Parathyroid adenoma (tissue), 2 donors: ENCODE data around the gene FGGY.

Source experiments
- H2AFZ ChIP-seq: fragments of 300-600 bp; sonication (generic); one replicate; pipeline ENCODE4 v1.7.0; 2017; ENCODE audit warnings: antibody characterized with exemption, mild to moderate bottlenecking
- H3K27ac ChIP-seq: fragments of 300-600 bp; sonication (generic); one replicate; pipeline ENCODE4 v1.7.0; 2017
- H3K27me3 ChIP-seq: fragments of 300-600 bp; sonication (generic); one replicate; pipeline ENCODE4 v1.7.0; 2017; ENCODE audit warnings: low read length; ENCODE audit not compliant: control insufficient read depth, insufficient read depth
- H3K36me3 ChIP-seq: fragments of 300-600 bp; sonication (generic); one replicate; pipeline ENCODE4 v1.7.0; 2017; ENCODE audit warnings: low read length; ENCODE audit not compliant: control insufficient read depth, insufficient read depth
- H3K4me1 ChIP-seq: fragments of 300-600 bp; sonication (generic); one replicate; pipeline ENCODE4 v1.7.0; 2017; ENCODE audit warnings: control low read depth
- H3K4me2 ChIP-seq: fragments of 300-600 bp; sonication (generic); one replicate; pipeline ENCODE4 v1.7.0; 2017; ENCODE audit warnings: low read length
- H3K4me3 ChIP-seq: fragments of 300-600 bp; sonication (generic); one replicate; pipeline ENCODE4 v1.7.0; 2017; ENCODE audit warnings: low read depth, low read length
- H3K79me2 ChIP-seq: fragments of 300-600 bp; sonication (generic); one replicate; pipeline ENCODE4 v1.7.0; 2017; ENCODE audit warnings: control low read depth
- H3K9ac ChIP-seq: fragments of 300-600 bp; sonication (generic); one replicate; pipeline ENCODE4 v1.7.0; 2017; ENCODE audit warnings: mild to moderate bottlenecking
- H3K9me3 ChIP-seq: fragments of 300-600 bp; sonication (generic); one replicate; pipeline ENCODE4 v1.7.0; 2017; ENCODE audit warnings: low read length; ENCODE audit not compliant: control insufficient read depth
- TF ChIP-seq, protein P1 (sequence below): fragments of 300-600 bp; sonication (generic); IDR thresholded peaks from one replicate; pipeline ENCODE4 v1.7.0; 2017; ENCODE audit warnings: antibody characterized with exemption, mild to moderate bottlenecking
- donor health status: primary hyperparathyroidism.

The FGGY gene

DNA sequence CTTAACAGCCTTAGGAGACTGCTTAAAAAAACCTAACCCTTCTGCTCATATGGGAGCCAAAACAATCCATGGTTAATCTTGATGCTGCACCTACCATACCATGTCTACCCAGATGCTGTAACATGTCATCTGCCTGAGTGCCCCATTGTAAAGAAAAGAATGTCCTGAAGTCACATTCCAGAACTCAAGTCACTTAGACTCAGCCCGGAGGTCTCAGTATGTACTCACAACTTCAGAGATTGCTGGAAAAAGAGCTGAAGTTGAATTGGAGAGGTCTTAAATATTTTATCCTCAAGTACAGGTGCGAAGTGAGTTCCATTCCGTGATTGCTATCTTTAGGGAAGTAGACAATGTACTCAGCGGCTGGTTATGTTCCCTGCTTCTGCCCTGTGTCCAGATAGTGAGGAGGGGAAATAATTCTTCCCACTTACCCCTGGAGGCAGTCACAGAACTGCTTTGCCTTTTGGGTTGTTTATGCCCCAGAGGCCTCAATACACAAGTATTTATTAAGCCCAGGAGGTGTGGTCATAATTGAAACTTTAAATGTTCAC is 460.4 kb downstream of the FGGY start:
- TF ChIP-seq, protein P1, sequence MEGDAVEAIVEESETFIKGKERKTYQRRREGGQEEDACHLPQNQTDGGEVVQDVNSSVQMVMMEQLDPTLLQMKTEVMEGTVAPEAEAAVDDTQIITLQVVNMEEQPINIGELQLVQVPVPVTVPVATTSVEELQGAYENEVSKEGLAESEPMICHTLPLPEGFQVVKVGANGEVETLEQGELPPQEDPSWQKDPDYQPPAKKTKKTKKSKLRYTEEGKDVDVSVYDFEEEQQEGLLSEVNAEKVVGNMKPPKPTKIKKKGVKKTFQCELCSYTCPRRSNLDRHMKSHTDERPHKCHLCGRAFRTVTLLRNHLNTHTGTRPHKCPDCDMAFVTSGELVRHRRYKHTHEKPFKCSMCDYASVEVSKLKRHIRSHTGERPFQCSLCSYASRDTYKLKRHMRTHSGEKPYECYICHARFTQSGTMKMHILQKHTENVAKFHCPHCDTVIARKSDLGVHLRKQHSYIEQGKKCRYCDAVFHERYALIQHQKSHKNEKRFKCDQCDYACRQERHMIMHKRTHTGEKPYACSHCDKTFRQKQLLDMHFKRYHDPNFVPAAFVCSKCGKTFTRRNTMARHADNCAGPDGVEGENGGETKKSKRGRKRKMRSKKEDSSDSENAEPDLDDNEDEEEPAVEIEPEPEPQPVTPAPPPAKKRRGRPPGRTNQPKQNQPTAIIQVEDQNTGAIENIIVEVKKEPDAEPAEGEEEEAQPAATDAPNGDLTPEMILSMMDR: no peak
- Histone ChIP-seq H3K27ac (no peak overlapping the region), H3K27me3 (no peaks in the 10 kb centered on the region), H2AFZ (no peak overlapping the region), H3K4me3 (no peak overlapping the region), H3K36me3 (no peaks in the 10 kb centered on the region), H3K4me2 (no peak overlapping the region), H3K79me2 (no peaks in the 10 kb centered on the region), H3K4me1 (peaks cover 11% of the 10 kb centered on the region), H3K9me3 (no peaks in the 10 kb centered on the region), H3K9ac (no peak overlapping the region)

GRCh38 chr1:59759156-59759925 is 462.4 kb downstream of the FGGY start:
- peaks cover 4% of the 10 kb centered on the region for H3K4me1 ChIP-seq

DNA sequence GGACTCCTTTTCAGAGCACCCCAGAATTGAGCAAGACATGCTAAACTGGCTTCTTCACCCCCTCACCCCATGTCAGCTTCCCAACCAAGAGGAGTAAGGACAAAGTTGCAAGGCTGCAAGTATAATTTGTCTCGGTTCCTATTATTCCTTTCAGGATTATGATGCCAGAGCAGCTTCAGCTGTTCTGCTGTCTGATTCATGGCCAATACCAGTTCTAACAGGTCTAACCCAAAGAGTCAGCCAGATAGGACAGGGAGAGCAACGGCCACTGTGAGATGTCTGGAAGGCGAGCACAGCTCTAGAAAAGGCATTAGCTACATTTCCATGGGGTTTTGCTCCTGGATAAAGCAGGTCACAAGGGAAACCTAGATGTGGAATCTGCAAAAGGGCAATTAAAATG is 464.5 kb downstream of the FGGY start:
- Histone ChIP-seq H3K79me2 (no peaks in the 10 kb centered on the region), H3K27ac (no peak overlapping the region)

More at GRCh38 chr1:59759156-59759925, 462.4 kb downstream of the FGGY start:
- TF ChIP-seq, protein P1: peak; percentile 86
- Histone ChIP-seq H3K4me2 (peak overlapping the region; percentile 52), H2AFZ (peak overlapping the region; percentile 72), H3K9me3 (no peaks in the 10 kb centered on the region), H3K27me3 (no peaks in the 10 kb centered on the region), H3K27ac (no peak overlapping the region), H3K4me3 (no peak overlapping the region), H3K9ac (no peak overlapping the region), H3K79me2 (no peaks in the 10 kb centered on the region), H3K36me3 (no peaks in the 10 kb centered on the region)

DNA sequence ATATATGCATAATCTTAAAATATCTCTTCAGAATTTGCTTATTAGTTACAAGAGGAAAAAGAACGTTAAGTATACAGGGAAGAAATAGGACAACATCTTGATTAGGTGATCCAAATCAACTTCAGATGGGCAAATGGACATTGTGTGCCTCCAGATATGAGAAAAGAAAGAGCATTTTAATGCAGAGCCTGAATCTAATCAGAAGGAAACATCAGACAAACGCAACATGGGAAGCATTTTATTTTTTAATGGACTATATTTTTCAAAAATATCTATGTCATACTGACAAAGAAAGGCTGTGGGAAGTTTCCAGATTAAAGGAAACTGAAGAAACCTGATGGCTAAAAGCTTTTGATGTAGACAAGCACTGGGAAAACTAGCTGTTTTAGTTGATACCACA is 466.5 kb downstream of the FGGY start:
- no peaks in the 10 kb centered on the region for H3K27me3 ChIP-seq
- H3K36me3 ChIP-seq: no peaks in the 10 kb centered on the region
- no peak overlapping the region for H3K4me3 ChIP-seq
- no peaks in the 10 kb centered on the region for H3K79me2 ChIP-seq
- H3K9ac ChIP-seq: no peak overlapping the region
- H3K9me3 ChIP-seq: no peaks in the 10 kb centered on the region
- peaks cover 4% of the 10 kb centered on the region for H3K4me1 ChIP-seq
- no peak overlapping the region for H2AFZ ChIP-seq
- TF ChIP-seq, protein P1: no peak
- no peak overlapping the region for H3K4me2 ChIP-seq
- H3K27ac ChIP-seq: no peak overlapping the region

More for the DNA sequence above, 464.5 kb downstream of the FGGY start:
- no peaks in the 10 kb centered on the region for H3K27me3 ChIP-seq
- TF ChIP-seq, protein P1: no peak
- H3K4me1 ChIP-seq: peaks cover 4% of the 10 kb centered on the region
- no peaks in the 10 kb centered on the region for H3K9me3 ChIP-seq
- H3K36me3 ChIP-seq: no peaks in the 10 kb centered on the region
- H3K4me2 ChIP-seq: no peak overlapping the region
- H2AFZ ChIP-seq: no peak overlapping the region
- H3K9ac ChIP-seq: no peak overlapping the region
- no peak overlapping the region for H3K4me3 ChIP-seq
